Measurements from ENCODE around the gene THOC1.

DNA sequence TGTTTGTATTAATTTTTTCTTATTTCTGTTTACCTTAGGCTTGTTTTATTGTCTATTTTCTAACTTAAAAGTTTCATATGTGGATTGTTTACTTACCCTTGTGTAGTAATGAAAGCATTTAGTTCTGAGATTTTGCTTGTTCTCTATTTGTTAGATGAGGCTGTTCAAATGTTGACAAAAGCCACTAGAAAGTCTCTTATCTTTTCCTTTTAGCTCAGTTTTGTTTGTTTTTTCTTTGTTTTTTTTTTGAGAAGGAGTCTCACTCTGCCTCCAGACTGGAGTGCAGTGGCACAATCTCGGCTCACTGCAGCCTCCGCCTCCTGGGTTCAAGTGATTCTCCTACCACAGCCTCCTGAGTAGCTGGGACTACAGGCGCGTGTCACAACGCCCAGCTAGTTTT, 78.6 kb downstream of the THOC1 start:
- TF ChIP-seq, protein P1, sequence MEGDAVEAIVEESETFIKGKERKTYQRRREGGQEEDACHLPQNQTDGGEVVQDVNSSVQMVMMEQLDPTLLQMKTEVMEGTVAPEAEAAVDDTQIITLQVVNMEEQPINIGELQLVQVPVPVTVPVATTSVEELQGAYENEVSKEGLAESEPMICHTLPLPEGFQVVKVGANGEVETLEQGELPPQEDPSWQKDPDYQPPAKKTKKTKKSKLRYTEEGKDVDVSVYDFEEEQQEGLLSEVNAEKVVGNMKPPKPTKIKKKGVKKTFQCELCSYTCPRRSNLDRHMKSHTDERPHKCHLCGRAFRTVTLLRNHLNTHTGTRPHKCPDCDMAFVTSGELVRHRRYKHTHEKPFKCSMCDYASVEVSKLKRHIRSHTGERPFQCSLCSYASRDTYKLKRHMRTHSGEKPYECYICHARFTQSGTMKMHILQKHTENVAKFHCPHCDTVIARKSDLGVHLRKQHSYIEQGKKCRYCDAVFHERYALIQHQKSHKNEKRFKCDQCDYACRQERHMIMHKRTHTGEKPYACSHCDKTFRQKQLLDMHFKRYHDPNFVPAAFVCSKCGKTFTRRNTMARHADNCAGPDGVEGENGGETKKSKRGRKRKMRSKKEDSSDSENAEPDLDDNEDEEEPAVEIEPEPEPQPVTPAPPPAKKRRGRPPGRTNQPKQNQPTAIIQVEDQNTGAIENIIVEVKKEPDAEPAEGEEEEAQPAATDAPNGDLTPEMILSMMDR (IDR thresholded peaks at IDR 0.05 in 4 of 5, conservative IDR thresholded peaks at IDR 0.05 in 1 of 5), result no peak
- TF ChIP-seq POLR2A (IDR thresholded peaks at IDR 0.05), result no peak
